ENCODE data around the gene KLRC2.
"Not testable (repeated sequence)": the region's sequence is repeated elsewhere in the genome, so short reads cannot be mapped to it uniquely, and the experiment has no call there.

KLRC2 gene

DNA sequence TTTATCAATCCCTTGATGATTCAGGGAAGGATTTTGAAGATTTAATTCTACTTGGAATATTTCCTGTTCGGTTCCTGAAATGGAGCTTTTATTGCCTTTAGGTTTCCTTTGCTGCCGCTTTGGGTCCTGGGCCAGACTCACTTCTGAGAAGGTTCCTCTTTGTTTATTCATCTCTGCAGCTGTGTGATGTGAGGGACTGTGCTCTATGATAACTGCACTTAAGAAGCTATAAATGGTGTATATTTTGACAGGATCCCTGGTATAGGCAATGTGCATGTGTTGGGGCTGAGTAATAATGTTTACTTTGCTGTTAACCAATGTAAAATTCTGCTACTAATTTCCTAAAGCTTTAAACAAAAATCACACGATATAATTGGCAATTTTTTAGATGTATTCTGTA is at the start of gene KLRC2:
KLRC2 (minus strand) TSS at position 195 of the 400 bp plus-strand sequence; CDS start at position 171, 24 bp downstream.
- DNase-seq: peak in 1 of 2 donors; percentile 8

GRCh38 chr12:10481901-10482300 is 46.1 kb upstream of the KLRC2 start:
- peak; percentile 46 to 50 for DNase-seq

DNA sequence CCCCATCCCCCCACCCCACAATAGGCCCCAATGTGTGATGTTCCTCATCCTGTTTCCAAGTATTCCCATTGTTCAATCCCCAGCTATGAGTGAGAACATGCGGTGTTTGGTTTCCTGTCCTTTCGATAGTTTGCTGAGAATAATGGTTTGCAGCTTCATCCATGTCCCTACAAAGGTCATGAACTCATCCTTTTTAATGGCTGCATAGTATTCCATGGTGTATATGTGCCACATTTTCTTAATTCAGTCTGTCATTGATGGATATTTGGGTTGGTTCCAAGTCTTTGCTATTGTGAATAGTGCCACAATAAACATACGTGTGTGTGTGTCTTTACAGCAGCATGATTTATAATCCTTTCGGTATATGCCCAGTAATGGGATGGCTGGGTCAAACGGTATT is 37.0 kb upstream of the KLRC2 start:
- not testable (repeated sequence) for DNase-seq

DNA sequence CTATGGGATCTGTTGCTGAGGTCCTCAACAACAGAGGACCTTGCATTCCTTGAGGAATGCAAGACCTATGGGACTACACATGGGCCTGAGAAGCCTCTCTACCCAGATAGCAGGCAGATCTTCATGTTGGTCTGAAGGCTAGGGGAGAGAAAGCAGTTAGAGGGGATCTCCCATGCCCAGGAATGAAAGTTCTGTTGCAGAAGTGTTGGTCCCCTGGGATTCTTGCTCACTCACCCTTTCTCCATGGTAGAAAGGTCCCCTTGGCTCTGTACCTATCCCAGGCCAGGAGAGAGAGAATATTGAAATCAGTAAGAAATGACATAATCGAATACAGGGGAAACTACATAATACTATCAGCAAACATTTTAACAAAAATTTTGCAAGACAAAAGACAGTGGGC is 33.9 kb upstream of the KLRC2 start:
- no peak for DNase-seq

GRCh38 chr12:10466311-10466710 is 30.5 kb upstream of the KLRC2 start:
- no peak for DNase-seq

DNA sequence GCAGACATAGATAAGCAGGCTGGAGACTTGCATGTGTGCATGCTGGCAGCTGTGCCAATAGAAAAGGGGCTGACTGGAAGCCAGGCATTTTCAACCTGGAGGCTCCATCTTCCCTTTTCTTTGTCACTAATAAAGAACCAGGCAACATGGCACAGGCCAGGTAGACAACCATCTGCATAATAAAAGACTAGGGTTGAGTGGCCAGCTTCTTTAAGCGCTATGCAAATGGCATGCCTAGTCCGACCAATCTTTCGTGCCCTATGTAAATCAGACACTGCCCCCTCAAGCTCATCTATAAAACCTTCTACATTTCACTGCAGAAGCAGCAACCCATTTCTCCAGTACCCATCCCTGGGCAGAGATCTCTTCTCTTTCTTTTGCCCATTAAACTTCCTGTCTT is 21.9 kb upstream of the KLRC2 start:
- no peak for DNase-seq

GRCh38 chr12:10456856-10457255 is 21.0 kb upstream of the KLRC2 start:
- no peak for DNase-seq

DNA sequence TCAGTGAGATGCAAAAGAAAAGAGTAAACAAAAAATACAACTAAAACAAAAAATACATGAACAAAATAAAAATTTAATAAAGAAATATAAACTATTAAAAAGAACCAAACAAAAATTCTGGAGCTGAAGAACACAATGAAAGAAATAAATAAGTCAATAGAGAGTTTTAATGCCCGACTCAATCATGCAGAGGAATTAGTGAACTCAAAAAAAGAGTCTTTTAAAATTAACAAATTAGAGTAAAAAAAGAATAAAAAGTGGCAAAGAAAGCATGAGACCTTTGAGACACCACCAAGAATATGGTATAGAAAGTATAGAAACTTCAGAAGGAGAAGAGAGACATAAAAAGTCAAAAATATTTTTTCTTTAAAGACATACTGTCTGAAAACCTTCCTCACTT is 20.0 kb upstream of the KLRC2 start:
- no peak for DNase-seq

DNA sequence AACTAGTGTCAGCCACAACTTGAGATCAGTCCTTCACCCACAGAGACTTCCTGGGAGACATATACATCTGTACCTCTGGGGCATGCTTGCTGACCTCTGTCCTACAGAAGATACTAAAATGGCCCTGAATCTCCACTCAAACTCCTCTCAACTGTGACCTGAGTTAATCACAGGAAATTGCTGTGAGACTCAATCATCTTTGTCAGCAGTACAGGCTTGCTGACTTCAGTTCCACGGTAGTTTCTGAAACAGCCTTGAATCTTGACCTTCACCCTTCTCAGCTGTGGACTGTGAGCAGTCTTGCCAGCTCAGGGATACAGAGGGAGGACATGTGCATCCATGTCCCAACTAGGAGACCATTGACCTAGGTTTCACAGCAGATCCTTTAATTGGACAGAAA is 18.7 kb upstream of the KLRC2 start:
- no peak for DNase-seq

DNA sequence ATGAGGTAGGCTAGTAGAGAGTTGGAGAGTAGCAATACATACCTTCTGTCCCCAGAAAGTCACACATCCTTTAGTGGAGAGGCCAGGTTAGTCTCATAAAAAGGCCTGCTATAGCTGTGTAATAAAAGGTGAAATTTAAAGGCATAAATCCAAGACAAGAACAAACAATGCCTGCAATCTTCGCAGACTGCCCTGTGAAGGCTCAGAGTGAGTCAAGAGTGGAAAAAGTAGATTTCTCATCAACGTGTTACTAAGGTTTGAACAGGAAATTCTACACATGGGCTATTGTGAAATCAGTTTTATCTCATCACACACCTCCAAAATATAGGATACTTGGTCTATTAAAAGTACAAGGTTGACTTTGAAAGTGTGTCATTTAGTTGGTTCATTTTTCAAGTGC is 17.3 kb upstream of the KLRC2 start, which contains the start of gene KLRC1:
KLRC1 (minus strand) TSS at position 222 of the 400 bp plus-strand sequence. CDS start 2,221 bp downstream, outside the sequence.
- no peak for DNase-seq

DNA sequence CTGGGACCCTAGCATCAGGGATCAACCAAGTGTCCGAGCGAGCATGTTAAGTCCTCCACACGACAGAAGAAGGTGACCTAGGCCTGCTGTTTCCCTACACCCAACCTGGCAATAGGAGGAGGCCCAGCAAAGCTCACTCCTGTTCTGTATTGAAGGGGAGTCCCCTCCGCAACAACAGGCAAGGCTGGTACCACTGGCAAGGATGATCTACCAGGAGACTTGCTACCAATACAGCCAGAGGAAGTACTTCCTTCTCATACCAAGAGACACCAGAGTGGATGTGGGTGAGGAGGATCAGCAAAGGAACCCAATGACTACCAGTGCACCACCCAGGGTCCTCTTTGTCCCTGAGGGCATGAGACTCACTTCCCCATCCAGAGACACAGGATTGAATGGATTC is 12.4 kb upstream of the KLRC2 start:
- no peak for DNase-seq

GRCh38 chr12:10446052-10446451 is 10.2 kb upstream of the KLRC2 start:
- not testable (repeated sequence) for DNase-seq

- not testable (repeated sequence) for DNase-seq
These were observed 5.3 kb upstream of the KLRC2 start for GRCh38 chr12:10441144-10441543.

- not testable (repeated sequence) for DNase-seq
These were observed 3.9 kb upstream of the KLRC2 start for GRCh38 chr12:10439608-10440274.

DNA sequence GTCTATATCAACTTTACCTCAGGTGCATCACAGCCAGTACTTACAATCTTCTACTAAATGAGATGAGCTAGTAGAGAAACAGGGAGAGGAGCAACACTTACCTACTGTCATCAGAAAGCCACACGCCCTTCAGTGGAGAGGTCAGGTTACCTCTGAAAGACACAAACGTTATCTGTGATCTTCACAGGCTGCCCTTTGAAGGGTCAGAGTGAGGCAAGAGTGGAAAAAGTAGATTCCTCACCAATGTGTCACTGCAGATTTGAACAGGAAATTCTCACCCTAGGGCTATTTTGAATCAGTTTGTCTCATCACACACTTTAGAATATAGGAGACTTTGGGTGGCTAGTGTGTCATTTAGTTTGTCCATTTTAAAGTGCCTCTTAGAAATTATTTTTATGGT is 1.8 kb upstream of the KLRC2 start:
- DNase-seq: not testable (repeated sequence)

GRCh38 chr12:10430623-10431022 is 5.2 kb downstream of the KLRC2 start:
- DNase-seq: not testable (repeated sequence)

DNA sequence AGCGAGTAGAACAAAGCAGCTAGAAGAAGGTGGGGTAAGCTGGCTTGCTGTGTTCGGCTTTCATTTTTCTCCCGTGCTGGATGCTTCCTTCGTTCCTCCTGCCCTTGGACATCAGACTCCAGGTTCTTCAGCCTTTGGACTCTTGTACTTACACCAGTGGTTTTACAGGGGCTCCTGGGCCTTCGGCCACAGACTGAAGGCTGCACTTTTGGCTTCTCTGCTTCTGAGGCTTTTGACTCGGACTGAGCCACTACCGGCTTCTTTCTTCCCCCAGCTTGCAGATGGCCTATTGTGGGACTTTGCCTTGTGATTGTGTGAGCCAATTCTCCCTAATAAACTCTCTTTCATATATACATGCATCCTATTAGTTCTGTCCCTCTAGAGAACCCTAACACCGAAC is 9.9 kb downstream of the KLRC2 start:
- DNase-seq: not testable (repeated sequence)

DNA sequence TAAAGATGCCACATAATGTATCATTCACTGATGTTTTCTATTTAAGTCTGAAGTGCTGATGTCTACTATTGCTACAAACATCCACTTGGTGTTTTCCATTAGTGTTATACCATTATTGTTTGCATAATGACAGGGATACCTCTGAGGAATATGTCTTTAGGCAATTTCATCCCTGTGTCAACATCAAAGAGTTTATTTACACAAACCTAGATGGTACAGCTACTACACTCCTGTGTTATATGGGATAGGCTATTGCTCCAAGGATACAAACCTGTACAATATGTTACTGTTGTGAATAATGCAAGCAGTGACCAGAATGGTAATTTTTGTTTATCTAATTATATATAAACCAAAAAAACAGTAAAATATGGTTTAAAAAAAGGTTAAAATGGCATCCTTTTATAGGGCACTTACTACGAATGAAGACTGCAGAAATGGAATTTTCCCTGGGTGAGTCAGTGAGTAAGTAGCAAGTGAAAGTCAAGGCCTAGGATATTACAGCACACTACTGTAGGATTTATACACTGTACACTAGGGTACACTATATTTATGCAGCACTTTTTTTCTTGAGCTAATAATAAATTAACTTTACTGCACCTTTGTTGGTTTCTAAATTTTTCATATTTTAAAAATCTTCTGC is 11.4 kb downstream of the KLRC2 start:
- not testable (repeated sequence) for DNase-seq

DNA sequence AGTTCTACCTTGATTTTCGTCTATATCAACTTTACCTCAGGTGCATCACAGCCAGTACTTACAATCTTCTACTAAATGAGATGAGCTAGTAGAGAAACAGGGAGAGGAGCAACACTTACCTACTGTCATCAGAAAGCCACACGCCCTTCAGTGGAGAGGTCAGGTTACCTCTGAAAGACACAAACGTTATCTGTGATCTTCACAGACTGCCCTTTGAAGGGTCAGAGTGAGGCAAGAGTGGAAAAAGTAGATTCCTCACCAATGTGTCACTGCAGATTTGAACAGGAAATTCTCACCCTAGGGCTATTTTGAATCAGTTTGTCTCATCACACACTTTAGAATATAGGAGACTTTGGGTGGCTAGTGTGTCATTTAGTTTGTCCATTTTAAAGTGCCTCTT is 13.7 kb downstream of the KLRC2 start:
- not testable (repeated sequence) for DNase-seq

GRCh38 chr12:10420334-10420733 is 15.5 kb downstream of the KLRC2 start, which contains the start of gene KLRC3:
KLRC3 (minus strand) TSS chr12:10420595; CDS start chr12:10420550, 45 bp downstream.
- not testable (repeated sequence) for DNase-seq

- DNase-seq: peak; percentile 23 to 37
These were observed 26.4 kb downstream of the KLRC2 start, which contains the start of gene KLRC4 for GRCh38 chr12:10409392-10409791. KLRC4 (minus strand) TSS chr12:10409757; CDS start chr12:10409575, 182 bp downstream.

GRCh38 chr12:10408842-10409241 is 27.0 kb downstream of the KLRC2 start:
- DNase-seq: no peak

- peak in 1 of 2 donors; percentile 44 for DNase-seq
These were observed 29.1 kb downstream of the KLRC2 start for GRCh38 chr12:10406725-10407124.

DNA sequence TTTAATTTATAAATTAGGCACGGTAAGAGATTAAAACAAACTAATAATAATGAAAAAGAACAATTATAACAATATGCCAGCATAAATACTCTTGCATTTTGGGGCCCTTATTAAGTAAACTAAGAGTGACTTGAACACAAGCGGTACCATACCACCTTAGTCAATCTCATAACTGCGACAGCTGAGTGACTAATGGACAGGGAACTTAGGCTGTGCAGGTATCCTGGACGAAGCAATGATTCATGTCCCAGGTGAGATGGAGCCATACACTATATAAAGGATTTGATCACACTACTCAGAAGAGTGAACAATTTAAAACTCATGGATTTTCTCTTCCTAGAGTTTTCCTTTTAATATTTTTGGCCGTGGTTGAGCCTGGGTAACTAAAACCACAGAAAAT is 30.5 kb downstream of the KLRC2 start:
- DNase-seq: no peak
